GM12891 (cell line): ENCODE results near the gene ADAMTSL1.

Experiments used
- DNase-seq: peaks from one replicate; pipeline ENCODE4 v3.0.0; 2011; ENCODE audit warnings: low spot score; ENCODE audit not compliant: insufficient read length
- FAIRE-seq: peaks from 2 replicates; lab custom pipeline; 2011; peaks lifted over from hg19 to GRCh38; lab: Jason Lieb, UNC
- PAX5 ChIP-seq: IDR thresholded peaks from 2 replicates; pipeline ENCODE4 v1.6.1; 2011; ENCODE audit warnings: low read length, moderate library complexity, mild to moderate bottlenecking; ENCODE audit not compliant: insufficient read depth, severe bottlenecking
- POLR2A ChIP-seq: IDR thresholded peaks from 2 replicates; pipeline ENCODE4 v1.6.1; 2011; ENCODE audit warnings: low read depth, low read length, control low read depth
- POLR2AphosphoS5 ChIP-seq: IDR thresholded peaks from 2 replicates; pipeline ENCODE4 v1.6.1; 2011; ENCODE audit warnings: low read depth, low read length, control low read depth
- POU2F2 ChIP-seq: IDR thresholded peaks from 2 replicates; pipeline ENCODE4 v1.6.1; 2011; ENCODE audit warnings: low read depth, mild to moderate bottlenecking, control low read depth, low read length, moderate library complexity
- SPI1 ChIP-seq: IDR thresholded peaks from 2 replicates; pipeline ENCODE4 v1.6.1; 2011; ENCODE audit warnings: low read depth, low read length, control low read depth
- TAF1 ChIP-seq: IDR thresholded peaks from 2 replicates; pipeline ENCODE4 v1.6.1; 2011; ENCODE audit warnings: low read depth, low read length, control low read depth

ADAMTSL1 gene

DNA sequence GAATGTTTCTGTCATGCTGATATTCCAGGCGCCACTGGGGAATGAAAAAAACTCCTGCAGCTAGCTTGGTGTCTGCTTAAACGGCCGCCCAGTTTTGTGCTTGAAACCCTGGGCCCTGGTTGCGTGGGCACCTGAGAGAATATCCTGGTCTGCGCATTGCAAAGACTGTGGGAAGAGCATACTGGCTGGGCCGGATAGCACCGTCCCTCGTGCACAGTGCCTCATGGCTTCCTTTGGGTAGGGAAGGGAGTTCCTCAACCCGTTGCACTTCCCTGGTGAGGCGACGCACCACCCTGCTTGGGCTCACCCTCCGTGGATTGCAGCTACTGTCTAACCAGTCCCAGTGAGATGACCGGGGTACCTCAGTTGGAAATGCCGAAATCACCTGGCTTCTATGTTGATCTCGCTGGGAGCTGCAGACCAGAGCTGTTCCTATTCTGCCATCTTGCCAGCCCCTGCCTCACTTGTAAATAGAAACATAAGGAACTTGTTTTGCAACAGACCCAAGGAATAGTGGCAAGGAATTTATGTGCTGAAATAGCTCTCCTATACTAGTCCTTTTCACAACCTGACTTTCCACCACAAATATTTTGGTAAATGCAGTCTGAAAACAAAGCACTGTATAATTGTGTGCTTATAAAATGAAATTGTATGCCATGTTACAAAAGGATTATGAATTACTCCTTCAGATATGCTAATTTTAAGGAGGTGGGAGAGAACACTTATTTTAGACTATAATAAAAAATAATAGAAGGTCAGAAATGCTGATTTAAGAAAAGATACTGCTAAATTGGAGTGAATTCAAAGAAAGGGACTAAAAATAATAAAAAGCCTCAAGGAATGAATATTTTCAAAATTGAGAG lies 90.3 kb downstream of the ADAMTSL1 start:
- TF ChIP-seq PAX5, result no peak
- no peak for TF ChIP-seq POLR2A
- TF ChIP-seq SPI1, result no peak
- TF ChIP-seq TAF1, result no peak
- TF ChIP-seq POU2F2, result no peak
- TF ChIP-seq POLR2AphosphoS5, result no peak
- no peak for DNase-seq
- no peak for FAIRE-seq

DNA sequence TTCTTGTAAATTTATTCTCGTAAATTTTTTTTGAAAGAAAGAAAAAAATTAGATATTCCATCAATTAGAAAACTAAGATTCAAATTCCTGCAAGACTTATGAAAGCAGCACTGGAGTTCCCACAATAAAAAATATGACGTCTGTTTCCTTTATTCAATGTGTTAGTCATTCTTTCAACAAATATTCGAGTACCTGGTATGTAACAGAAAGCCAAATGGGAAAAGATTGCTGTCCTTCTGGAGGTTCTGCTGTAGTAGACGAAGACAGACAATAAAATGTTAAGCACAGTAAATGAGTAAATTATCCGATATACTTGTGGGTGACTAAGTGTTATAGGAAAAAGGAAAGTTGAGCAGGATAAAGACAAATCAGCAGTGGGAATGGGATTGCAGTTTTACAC lies 92.2 kb downstream of the ADAMTSL1 start:
- FAIRE-seq (no peak), DNase-seq (no peak)
- TF ChIP-seq POLR2A (no peak), POU2F2 (no peak)

DNA sequence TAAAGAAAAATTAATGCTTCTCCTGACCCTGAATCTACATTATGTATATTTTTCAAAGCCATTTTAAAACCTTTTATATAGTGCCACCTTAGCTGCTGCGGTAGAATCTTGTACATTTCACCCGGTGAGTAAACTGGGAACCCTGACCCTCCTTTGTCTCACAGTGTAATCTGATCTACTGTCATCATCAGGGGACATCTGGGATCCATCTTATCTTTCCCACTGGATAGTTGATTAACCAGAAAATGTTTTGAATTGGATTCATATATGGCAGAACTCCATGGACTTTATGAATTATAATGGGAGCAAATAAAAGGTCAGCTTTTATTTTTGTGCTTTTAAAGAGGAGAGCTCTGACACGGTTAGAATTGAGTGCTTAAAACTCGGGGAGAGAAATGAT lies 95.0 kb downstream of the ADAMTSL1 start:
- FAIRE-seq, result no peak
- TF ChIP-seq POLR2A, result no peak
- TF ChIP-seq POU2F2, result no peak
- TF ChIP-seq TAF1, result no peak
- TF ChIP-seq PAX5, result no peak
- no peak for TF ChIP-seq POLR2AphosphoS5
- TF ChIP-seq SPI1, result no peak
- no peak for DNase-seq

DNA sequence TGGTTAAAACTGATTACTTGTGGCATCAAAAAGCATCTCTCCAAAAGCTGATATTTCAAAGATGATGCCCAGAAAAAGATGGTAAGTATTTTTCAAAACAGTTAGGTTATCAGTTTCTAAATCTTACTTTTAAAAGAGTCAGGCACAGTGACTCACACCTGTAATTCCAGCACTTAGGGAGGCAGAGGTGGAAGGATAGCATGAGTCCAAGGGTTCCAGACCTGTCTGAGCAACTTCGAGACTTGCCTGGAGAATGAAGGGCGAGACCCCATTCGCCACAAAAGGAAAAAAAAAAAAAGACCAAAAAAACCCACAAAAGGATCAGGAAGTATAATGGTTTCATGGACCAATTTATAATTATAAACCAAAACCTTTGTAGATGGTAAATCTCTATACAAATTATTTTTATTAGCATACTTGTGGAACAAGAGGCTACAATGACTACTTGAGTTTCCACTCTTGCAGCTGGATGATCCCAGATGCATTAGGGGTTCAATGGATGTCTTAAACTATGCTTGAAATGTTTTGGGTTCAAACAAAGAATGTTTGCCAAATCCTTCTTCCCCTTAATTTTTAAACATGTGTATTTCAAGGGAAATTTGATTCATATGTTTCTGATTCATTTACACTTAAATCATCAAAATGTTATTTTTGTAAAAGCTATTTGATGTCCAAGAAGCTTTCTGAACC lies 96.1 kb downstream of the ADAMTSL1 start:
- TF ChIP-seq POLR2A (no peak), POLR2AphosphoS5 (no peak), TAF1 (no peak), PAX5 (no peak), SPI1 (no peak), POU2F2 (no peak)
- DNase-seq (no peak), FAIRE-seq (no peak)

DNA sequence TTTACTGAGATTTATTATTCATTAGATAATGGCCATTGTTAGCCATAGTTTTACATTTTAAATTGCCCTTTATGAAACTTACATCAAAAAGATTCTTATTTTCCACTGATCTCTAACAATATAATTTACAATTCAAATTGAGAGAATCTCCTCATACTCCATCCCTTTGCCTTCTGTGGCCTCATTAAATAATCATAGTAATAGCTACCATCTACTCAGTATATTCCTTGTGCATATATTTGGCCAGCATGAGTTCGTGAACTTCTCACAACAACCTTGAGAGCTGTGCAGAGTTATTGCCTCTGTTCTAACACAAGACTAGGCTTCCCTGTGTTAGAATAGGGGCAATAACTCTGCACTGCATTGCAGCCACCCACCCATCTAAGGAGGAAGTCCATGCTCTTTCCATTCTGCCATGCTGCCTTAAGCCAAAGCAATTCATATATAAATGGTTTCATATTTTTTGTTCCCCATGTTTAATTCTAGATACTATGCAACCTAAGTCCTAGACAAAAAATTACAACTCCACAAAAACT lies 99.1 kb downstream of the ADAMTSL1 start:
- DNase-seq (no peak), FAIRE-seq (no peak)
- TF ChIP-seq POLR2AphosphoS5, result no peak
- TF ChIP-seq TAF1, result no peak
- no peak for TF ChIP-seq SPI1
- TF ChIP-seq POU2F2, result no peak
- no peak for TF ChIP-seq PAX5
- TF ChIP-seq POLR2A, result no peak

DNA sequence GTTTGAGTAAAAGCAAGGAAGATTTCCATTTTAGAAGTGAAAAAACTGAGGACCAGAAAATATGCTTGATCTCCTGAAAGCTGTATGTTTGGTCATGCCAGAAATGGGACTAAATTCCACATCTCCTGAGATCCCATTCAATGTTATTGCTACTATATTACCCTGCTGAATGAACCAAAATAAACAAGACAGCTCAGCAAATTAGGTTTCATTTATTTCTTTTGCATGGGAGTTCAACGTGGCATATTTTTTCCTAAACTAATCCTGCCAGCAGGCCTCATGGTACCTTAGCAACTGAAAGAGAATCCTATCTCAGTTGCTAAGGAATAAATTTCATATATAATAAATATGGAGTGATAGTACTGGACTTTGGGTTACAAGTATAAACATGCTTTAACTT lies 101.7 kb downstream of the ADAMTSL1 start:
- TF ChIP-seq TAF1, result no peak
- TF ChIP-seq POLR2AphosphoS5, result no peak
- TF ChIP-seq SPI1, result no peak
- no peak for TF ChIP-seq POU2F2
- TF ChIP-seq POLR2A, result no peak
- TF ChIP-seq PAX5, result no peak
- DNase-seq (no peak), FAIRE-seq (no peak)

DNA sequence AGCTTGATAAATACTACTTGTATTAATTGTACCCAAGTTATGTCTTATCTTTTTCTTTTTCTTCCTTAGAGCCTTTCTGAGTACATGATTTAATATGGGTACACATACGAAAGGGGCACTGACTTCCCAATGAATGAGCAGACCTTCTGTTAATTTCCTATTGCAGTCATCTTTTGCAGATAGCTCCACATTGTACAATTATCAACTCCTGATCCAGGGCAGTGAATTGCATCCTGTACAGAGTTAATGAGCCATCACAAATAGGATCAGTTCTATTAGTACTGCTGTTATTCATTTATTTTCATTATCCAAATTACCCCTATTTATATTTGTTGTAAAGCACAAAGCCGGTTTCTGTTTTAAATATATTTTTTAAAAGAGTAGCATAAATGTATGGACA lies 105.6 kb downstream of the ADAMTSL1 start:
- no peak for TF ChIP-seq SPI1
- no peak for TF ChIP-seq POU2F2
- no peak for TF ChIP-seq POLR2AphosphoS5
- no peak for TF ChIP-seq PAX5
- no peak for TF ChIP-seq TAF1
- TF ChIP-seq POLR2A, result no peak
- FAIRE-seq, result no peak
- DNase-seq, result no peak

DNA sequence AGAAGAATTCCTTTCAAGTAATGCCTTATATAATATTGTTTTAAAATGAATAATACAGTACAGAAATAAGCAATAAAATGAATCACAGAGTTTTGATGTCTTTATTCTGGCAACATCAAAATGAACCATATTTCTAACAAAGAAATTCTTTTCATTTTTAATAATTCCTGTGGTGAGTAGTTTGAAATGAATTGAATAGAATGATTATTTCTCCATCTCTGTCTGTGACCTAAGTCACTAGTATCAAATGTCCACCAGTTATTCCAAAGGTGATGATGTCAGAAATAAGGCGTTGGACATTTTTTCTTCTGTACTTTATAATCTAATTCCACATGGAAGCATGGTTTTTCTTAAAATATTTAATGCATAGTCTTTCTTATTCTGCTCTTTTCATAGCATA lies 106.2 kb downstream of the ADAMTSL1 start:
- no peak for FAIRE-seq
- DNase-seq, result no peak
- TF ChIP-seq POLR2A, result no peak
- TF ChIP-seq TAF1, result no peak
- TF ChIP-seq PAX5, result no peak
- TF ChIP-seq POU2F2, result no peak
- no peak for TF ChIP-seq SPI1
- no peak for TF ChIP-seq POLR2AphosphoS5

DNA sequence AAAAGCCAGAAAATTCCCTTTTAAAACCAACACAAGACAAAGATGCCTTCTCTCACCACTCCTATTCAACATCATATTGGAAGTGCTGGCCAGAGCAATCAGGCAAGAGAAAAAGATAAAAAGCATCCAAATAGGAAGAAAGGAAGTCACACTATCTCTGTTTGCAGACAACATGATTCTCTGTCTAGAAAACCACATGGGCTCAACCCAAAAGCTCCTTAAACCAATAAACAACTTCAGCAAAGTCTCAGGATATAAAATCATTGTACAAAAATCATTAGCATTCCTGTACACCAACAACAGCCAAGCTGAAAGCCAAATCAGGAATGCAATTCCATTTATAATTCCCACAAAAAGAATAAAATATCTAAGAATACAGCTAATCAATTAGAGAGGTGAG lies 112.0 kb downstream of the ADAMTSL1 start:
- FAIRE-seq, result no peak
- DNase-seq, result no peak
- TF ChIP-seq POLR2A (no peak), POU2F2 (no peak)

DNA sequence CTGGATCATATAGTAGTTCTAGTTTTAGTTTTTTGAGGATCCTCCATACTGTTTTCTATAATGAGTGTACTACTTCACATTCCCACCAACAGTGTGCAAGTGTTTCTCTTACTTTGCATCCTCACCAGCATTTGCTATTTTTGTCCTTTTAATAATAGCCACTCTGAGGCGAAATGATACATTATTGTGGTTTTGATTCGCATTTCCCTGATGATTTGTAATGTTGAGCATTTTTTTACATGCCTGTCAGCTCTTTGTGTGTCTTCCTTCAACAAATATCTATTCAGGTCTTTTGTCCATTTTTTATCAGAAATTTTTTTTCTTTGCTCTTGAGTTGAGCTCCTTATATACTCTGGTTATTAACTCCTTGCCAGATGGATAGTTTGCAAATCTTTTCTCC lies 114.0 kb downstream of the ADAMTSL1 start:
- TF ChIP-seq PAX5 (no peak), POLR2A (no peak), POU2F2 (no peak), TAF1 (no peak), SPI1 (no peak), POLR2AphosphoS5 (no peak)
- FAIRE-seq (no peak), DNase-seq (no peak)
